Measurements from ENCODE around the gene CECR2.

Gene CECR2

GRCh38 chr22:17451316-17451715, 82.1 kb downstream of the CECR2 start:
- no peaks in the 10 kb centered on the region for H3K4me1 ChIP-seq (ENCODE audit: insufficient read depth, low read length)
- H3K27me3 ChIP-seq (ENCODE audit: insufficient read depth, low read length): no peaks in the 10 kb centered on the region
- H3K4me3 ChIP-seq (ENCODE audit: low read length): no peak overlapping the region
- H3K9me3 ChIP-seq (ENCODE audit: low read length): peaks cover 8% of the 10 kb centered on the region
- peaks cover 6% of the 10 kb centered on the region for H3K36me3 ChIP-seq (ENCODE audit: insufficient read depth, low read length)
- no peak overlapping the region for H2AFZ ChIP-seq (ENCODE audit: low read depth, low read length)

GRCh38 chr22:17460895-17461294, 91.6 kb downstream of the CECR2 start:
- Histone ChIP-seq H3K4me3 (ENCODE audit: low read length) (no peak overlapping the region), H3K4me1 (ENCODE audit: insufficient read depth, low read length) (no peaks in the 10 kb centered on the region), H2AFZ (ENCODE audit: low read depth, low read length) (no peak overlapping the region), H3K27me3 (ENCODE audit: insufficient read depth, low read length) (no peaks in the 10 kb centered on the region), H3K9me3 (ENCODE audit: low read length) (no peaks in the 10 kb centered on the region), H3K36me3 (ENCODE audit: insufficient read depth, low read length) (no peaks in the 10 kb centered on the region)

GRCh38 chr22:17470880-17471500, 101.7 kb downstream of the CECR2 start:
- no peaks in the 10 kb centered on the region for H3K36me3 ChIP-seq (ENCODE audit: insufficient read depth, low read length)
- no peaks in the 10 kb centered on the region for H3K27me3 ChIP-seq (ENCODE audit: insufficient read depth, low read length)
- no peak overlapping the region for H3K4me3 ChIP-seq (ENCODE audit: low read length)
- peaks cover 37% of the 10 kb centered on the region for H3K4me1 ChIP-seq (ENCODE audit: insufficient read depth, low read length)
- no peak overlapping the region for H2AFZ ChIP-seq (ENCODE audit: low read depth, low read length)
- peaks cover 4% of the 10 kb centered on the region for H3K9me3 ChIP-seq (ENCODE audit: low read length)

- peaks cover 38% of the 10 kb centered on the region for H3K4me1 ChIP-seq (ENCODE audit: insufficient read depth, low read length)
- H3K9me3 ChIP-seq (ENCODE audit: low read length): peaks cover 4% of the 10 kb centered on the region
- H3K36me3 ChIP-seq (ENCODE audit: insufficient read depth, low read length): no peaks in the 10 kb centered on the region
- H2AFZ ChIP-seq (ENCODE audit: low read depth, low read length): no peak overlapping the region
- H3K4me3 ChIP-seq (ENCODE audit: low read length): peak overlapping the region; percentile 35
- H3K27me3 ChIP-seq (ENCODE audit: insufficient read depth, low read length): no peaks in the 10 kb centered on the region
Observed at GRCh38 chr22:17471886-17472535, 102.8 kb downstream of the CECR2 start.

- Histone ChIP-seq H3K36me3 (ENCODE audit: insufficient read depth, low read length) (peaks cover 7% of the 10 kb centered on the region), H3K4me1 (ENCODE audit: insufficient read depth, low read length) (peaks cover 38% of the 10 kb centered on the region), H3K27me3 (ENCODE audit: insufficient read depth, low read length) (no peaks in the 10 kb centered on the region), H2AFZ (ENCODE audit: low read depth, low read length) (no peak overlapping the region), H3K9me3 (ENCODE audit: low read length) (peaks cover 4% of the 10 kb centered on the region), H3K4me3 (ENCODE audit: low read length) (peak overlapping the region; percentile 35)
Observed at GRCh38 chr22:17472932-17473331, 103.7 kb downstream of the CECR2 start.

GRCh38 chr22:17475318-17476230, 106.3 kb downstream of the CECR2 start:
- Histone ChIP-seq H3K27me3 (ENCODE audit: insufficient read depth, low read length) (no peaks in the 10 kb centered on the region), H3K4me3 (ENCODE audit: low read length) (no peak overlapping the region), H3K36me3 (ENCODE audit: insufficient read depth, low read length) (peaks cover 23% of the 10 kb centered on the region), H2AFZ (ENCODE audit: low read depth, low read length) (no peak overlapping the region), H3K4me1 (ENCODE audit: insufficient read depth, low read length) (peaks cover 38% of the 10 kb centered on the region), H3K9me3 (ENCODE audit: low read length) (no peaks in the 10 kb centered on the region)

- no peak overlapping the region for H2AFZ ChIP-seq (ENCODE audit: low read depth, low read length)
- no peaks in the 10 kb centered on the region for H3K9me3 ChIP-seq (ENCODE audit: low read length)
- H3K4me3 ChIP-seq (ENCODE audit: low read length): no peak overlapping the region
- H3K27me3 ChIP-seq (ENCODE audit: insufficient read depth, low read length): no peaks in the 10 kb centered on the region
- H3K36me3 ChIP-seq (ENCODE audit: insufficient read depth, low read length): peaks cover 28% of the 10 kb centered on the region
- peaks cover 33% of the 10 kb centered on the region for H3K4me1 ChIP-seq (ENCODE audit: insufficient read depth, low read length)
Observed at GRCh38 chr22:17476838-17477237, 107.6 kb downstream of the CECR2 start.

GRCh38 chr22:17477391-17477833, 108.2 kb downstream of the CECR2 start:
- H3K9me3 ChIP-seq (ENCODE audit: low read length): no peaks in the 10 kb centered on the region
- H2AFZ ChIP-seq (ENCODE audit: low read depth, low read length): no peak overlapping the region
- no peak overlapping the region for H3K4me3 ChIP-seq (ENCODE audit: low read length)
- H3K4me1 ChIP-seq (ENCODE audit: insufficient read depth, low read length): peaks cover 27% of the 10 kb centered on the region
- H3K27me3 ChIP-seq (ENCODE audit: insufficient read depth, low read length): no peaks in the 10 kb centered on the region
- peaks cover 28% of the 10 kb centered on the region for H3K36me3 ChIP-seq (ENCODE audit: insufficient read depth, low read length)

GRCh38 chr22:17479135-17479534, 109.9 kb downstream of the CECR2 start:
- H3K9me3 ChIP-seq (ENCODE audit: low read length): no peaks in the 10 kb centered on the region
- no peak overlapping the region for H3K4me3 ChIP-seq (ENCODE audit: low read length)
- H3K4me1 ChIP-seq (ENCODE audit: insufficient read depth, low read length): peaks cover 10% of the 10 kb centered on the region
- H2AFZ ChIP-seq (ENCODE audit: low read depth, low read length): no peak overlapping the region
- no peaks in the 10 kb centered on the region for H3K27me3 ChIP-seq (ENCODE audit: insufficient read depth, low read length)
- peaks cover 35% of the 10 kb centered on the region for H3K36me3 ChIP-seq (ENCODE audit: insufficient read depth, low read length)

GRCh38 chr22:17481424-17481823, 112.2 kb downstream of the CECR2 start:
- no peaks in the 10 kb centered on the region for H3K9me3 ChIP-seq (ENCODE audit: low read length)
- no peaks in the 10 kb centered on the region for H3K27me3 ChIP-seq (ENCODE audit: insufficient read depth, low read length)
- no peaks in the 10 kb centered on the region for H3K4me1 ChIP-seq (ENCODE audit: insufficient read depth, low read length)
- no peak overlapping the region for H3K4me3 ChIP-seq (ENCODE audit: low read length)
- peaks cover 41% of the 10 kb centered on the region for H3K36me3 ChIP-seq (ENCODE audit: insufficient read depth, low read length)
- H2AFZ ChIP-seq (ENCODE audit: low read depth, low read length): no peak overlapping the region

GRCh38 chr22:17483688-17484372, 114.6 kb downstream of the CECR2 start:
- Histone ChIP-seq H2AFZ (ENCODE audit: low read depth, low read length) (no peak overlapping the region), H3K27me3 (ENCODE audit: insufficient read depth, low read length) (no peaks in the 10 kb centered on the region), H3K36me3 (ENCODE audit: insufficient read depth, low read length) (peaks cover 36% of the 10 kb centered on the region), H3K4me3 (ENCODE audit: low read length) (no peak overlapping the region), H3K9me3 (ENCODE audit: low read length) (no peaks in the 10 kb centered on the region), H3K4me1 (ENCODE audit: insufficient read depth, low read length) (no peaks in the 10 kb centered on the region)

GRCh38 chr22:17484608-17485007, 115.3 kb downstream of the CECR2 start:
- peaks cover 31% of the 10 kb centered on the region for H3K36me3 ChIP-seq (ENCODE audit: insufficient read depth, low read length)
- H2AFZ ChIP-seq (ENCODE audit: low read depth, low read length): no peak overlapping the region
- no peaks in the 10 kb centered on the region for H3K27me3 ChIP-seq (ENCODE audit: insufficient read depth, low read length)
- H3K9me3 ChIP-seq (ENCODE audit: low read length): no peaks in the 10 kb centered on the region
- no peak overlapping the region for H3K4me3 ChIP-seq (ENCODE audit: low read length)
- H3K4me1 ChIP-seq (ENCODE audit: insufficient read depth, low read length): no peaks in the 10 kb centered on the region

Data from neuron (in vitro differentiated cells).